Neutrophil (primary cell): ENCODE results near the gene FAM110A.
"Not testable (repeated sequence)": the region's sequence is repeated elsewhere in the genome, so short reads cannot be mapped to it uniquely, and the experiment has no call there.

Experiments used
- H3K27ac ChIP-seq: fragments of 200-600 bp; sonication (generic); 2 replicates; pipeline ENCODE4 v1.5.1; 2016; ENCODE audit warnings: mild to moderate bottlenecking, moderate library complexity
- H3K27me3 ChIP-seq: fragments of 200-600 bp; sonication (generic); 2 replicates; pipeline ENCODE4 v1.6.0; 2016; ENCODE audit warnings: mild to moderate bottlenecking
- H3K36me3 ChIP-seq: fragments of 200-600 bp; sonication (generic); 2 replicates; pipeline ENCODE4 v1.5.1; 2017
- H3K4me1 ChIP-seq, 2 experiments: fragments of 200-600 bp in 1 of 2; sonication (generic) in 1 of 2; 1 replicate in 1 of 2; 2 replicates in 1 of 2; pipeline versions ENCODE4 v1.5.1 to v1.6.1; 2013 to 2016; ENCODE audit warnings: low read depth in 1 of 2, low read length in 1 of 2, mild to moderate bottlenecking in 1 of 2, moderate library complexity in 1 of 2; ENCODE audit not compliant: control insufficient read depth in 1 of 2, insufficient read depth in 1 of 2
- H3K4me3 ChIP-seq, 2 experiments: fragments of 200-600 bp in 1 of 2; sonication (generic) in 1 of 2; 1 replicate in 1 of 2; 2 replicates in 1 of 2; pipeline ENCODE4 v1.5.1; 2013 to 2016; ENCODE audit warnings: low read depth in 1 of 2, low read length in 1 of 2, mild to moderate bottlenecking in 1 of 2, moderate library complexity in 1 of 2
- H3K9me3 ChIP-seq: fragments of 200-600 bp; sonication (generic); 2 replicates; pipeline ENCODE4 v1.5.1; 2016
- TF ChIP-seq, protein P1 (sequence below): fragments of 200-600 bp; sonication (generic); IDR thresholded peaks from 2 replicates; pipeline ENCODE4 v1.5.1; 2016; ENCODE audit warnings: antibody characterized with exemption

Gene FAM110A

DNA sequence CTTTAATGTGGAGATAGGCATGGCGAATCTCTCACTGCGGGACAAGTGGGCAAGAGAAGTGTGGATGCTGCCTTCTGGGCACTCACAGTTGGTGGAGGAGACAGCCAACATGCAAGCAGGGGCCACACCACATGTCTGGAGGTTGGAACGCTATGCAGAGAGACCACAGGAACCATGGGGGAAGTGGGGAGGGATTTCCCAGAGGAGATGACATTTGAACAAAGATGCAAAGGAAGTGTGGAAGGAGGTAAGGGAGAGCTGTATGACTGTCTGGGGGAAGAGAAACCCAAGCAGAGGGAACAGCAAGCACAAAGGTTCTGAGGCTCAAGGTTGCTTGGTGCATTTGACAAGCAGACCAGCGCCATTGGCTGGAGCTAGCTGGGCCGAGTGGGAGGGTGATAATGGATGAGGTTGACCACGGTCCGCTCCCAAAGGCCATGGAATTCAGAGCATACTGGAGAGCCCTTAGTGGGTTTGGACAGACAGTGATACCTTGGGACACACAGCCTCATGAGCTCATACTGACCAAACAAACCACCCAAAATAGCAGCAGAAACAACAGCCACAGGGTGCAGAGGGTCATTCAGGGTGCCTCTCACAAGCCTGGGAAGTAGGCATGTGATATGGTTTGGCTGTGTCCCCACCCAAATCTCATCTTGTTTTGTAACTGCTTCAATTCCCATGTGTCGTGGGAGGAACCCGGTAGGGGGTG, 7.6 kb upstream of the FAM110A start:
- no peaks in the 10 kb centered on the region for H3K36me3 ChIP-seq
- TF ChIP-seq, protein P1, sequence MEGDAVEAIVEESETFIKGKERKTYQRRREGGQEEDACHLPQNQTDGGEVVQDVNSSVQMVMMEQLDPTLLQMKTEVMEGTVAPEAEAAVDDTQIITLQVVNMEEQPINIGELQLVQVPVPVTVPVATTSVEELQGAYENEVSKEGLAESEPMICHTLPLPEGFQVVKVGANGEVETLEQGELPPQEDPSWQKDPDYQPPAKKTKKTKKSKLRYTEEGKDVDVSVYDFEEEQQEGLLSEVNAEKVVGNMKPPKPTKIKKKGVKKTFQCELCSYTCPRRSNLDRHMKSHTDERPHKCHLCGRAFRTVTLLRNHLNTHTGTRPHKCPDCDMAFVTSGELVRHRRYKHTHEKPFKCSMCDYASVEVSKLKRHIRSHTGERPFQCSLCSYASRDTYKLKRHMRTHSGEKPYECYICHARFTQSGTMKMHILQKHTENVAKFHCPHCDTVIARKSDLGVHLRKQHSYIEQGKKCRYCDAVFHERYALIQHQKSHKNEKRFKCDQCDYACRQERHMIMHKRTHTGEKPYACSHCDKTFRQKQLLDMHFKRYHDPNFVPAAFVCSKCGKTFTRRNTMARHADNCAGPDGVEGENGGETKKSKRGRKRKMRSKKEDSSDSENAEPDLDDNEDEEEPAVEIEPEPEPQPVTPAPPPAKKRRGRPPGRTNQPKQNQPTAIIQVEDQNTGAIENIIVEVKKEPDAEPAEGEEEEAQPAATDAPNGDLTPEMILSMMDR, result no peak
- H3K4me3 ChIP-seq, result no peak overlapping the region
- no peak overlapping the region for H3K27ac ChIP-seq
- H3K27me3 ChIP-seq, result no peaks in the 10 kb centered on the region
- peaks cover 0 to 7% of the 10 kb centered on the region in 2 experiments for H3K4me1 ChIP-seq
- H3K9me3 ChIP-seq, result no peaks in the 10 kb centered on the region

DNA sequence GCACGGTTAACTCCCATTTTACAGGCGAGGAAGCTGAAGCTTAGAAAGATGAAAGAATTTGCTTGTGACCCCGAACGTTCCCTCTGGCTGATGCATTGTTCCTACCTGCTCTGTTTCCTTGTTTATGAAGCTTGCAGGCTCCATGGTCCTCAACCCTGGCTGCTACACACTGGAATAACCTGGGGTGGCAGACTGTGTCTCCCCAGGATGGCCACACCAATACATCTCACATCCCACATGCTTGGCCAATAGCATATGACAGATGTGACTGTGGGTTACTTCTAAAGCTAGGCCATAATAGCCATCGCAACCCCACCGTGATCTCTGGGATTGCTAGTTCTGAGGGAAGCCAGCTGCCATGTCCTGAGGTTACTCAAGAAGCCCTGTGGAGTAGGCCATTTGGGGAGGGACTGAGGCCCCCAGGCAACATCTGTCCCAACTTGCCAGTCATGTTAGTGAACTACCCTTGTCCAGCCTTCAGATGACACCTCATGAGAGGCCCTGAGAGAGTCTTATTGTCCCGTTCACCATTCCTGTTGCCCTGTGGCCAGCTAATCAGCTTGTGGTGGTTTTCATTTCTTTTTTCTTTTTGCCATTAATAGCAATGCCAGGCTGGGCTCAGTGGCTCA, 6.7 kb upstream of the FAM110A start:
- TF ChIP-seq, protein P1, result no peak
- Histone ChIP-seq H3K4me1 (peaks cover 0 to 7% of the 10 kb centered on the region in 2 experiments), H3K36me3 (no peaks in the 10 kb centered on the region)

DNA sequence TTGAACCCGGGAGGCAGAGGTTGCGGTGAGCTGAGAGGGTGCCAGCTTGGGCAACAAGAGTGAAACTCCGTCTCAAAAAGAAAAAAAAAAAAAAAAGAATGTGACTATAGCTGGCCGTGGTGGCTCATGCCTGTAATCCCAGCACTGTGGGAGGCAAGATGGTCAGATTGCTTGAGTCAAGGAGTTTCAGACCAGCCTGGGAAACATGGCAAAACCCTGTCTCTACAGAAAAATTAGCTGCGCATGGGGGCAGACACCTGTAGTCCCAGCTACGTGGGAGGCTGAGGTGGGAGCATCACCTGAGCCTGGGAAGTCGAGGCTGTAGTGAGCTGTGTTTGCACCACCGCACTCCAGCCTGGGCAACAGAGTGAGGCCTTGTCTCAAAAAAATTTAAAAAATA, 5.5 kb upstream of the FAM110A start:
- not testable (repeated sequence) for H3K4me3 ChIP-seq, H3K27me3 ChIP-seq, H3K9me3 ChIP-seq, H3K27ac ChIP-seq, H3K36me3 ChIP-seq, H3K4me1 ChIP-seq

More for the DNA sequence above, 6.7 kb upstream of the FAM110A start:
- Histone ChIP-seq H3K4me3 (no peak overlapping the region), H3K9me3 (no peaks in the 10 kb centered on the region), H3K27me3 (no peaks in the 10 kb centered on the region), H3K27ac (no peak overlapping the region)

DNA sequence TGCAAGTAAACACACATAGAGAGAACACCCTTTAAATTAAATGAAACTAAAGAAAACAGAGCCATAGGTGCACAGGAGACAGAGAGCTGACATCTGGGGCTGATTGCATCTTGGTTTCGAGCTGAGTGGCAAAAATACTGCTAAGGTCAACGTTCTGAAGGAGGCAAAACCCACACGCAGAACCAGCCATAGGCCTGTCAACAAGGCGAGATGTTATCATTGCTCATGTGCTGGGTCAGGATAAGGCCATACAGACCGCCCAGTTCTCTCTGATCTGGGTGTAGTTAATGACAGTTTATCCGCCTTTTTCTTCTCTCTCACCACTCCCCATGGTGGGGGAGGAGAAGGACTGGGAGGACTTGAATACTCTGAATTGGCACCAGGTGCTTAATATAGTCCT, 4.5 kb upstream of the FAM110A start:
- Histone ChIP-seq H3K9me3 (no peaks in the 10 kb centered on the region), H3K4me3 (no peak overlapping the region), H3K36me3 (no peaks in the 10 kb centered on the region), H3K27ac (no peak overlapping the region), H3K4me1 (peaks cover 9 to 14% of the 10 kb centered on the region in 2 experiments), H3K27me3 (no peaks in the 10 kb centered on the region)
- TF ChIP-seq, protein P1, result no peak

DNA sequence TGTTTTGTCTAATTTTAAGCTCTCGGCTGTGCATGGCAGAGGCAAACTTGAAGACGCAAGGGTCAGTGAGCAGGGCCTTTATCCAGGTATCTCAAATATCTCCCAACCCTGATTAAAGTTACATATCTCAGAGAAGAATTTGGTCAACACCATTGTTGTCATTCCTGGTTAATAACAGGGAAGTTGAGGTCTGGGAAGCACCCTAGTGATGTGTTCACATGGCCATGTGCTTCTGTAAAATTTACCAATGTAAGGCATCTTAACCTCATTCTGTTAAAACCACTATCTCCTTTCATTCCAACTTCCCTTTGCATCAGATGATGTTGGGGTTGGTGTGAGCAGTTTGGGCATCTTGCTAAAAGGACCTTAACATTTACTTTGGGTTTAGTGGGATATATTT, 4.0 kb upstream of the FAM110A start:
- no peak overlapping the region for H3K27ac ChIP-seq
- no peaks in the 10 kb centered on the region for H3K27me3 ChIP-seq
- TF ChIP-seq, protein P1, result no peak
- H3K36me3 ChIP-seq, result no peaks in the 10 kb centered on the region
- H3K9me3 ChIP-seq, result no peaks in the 10 kb centered on the region
- H3K4me3 ChIP-seq, result no peak overlapping the region
- peaks cover 15 to 20% of the 10 kb centered on the region in 2 experiments for H3K4me1 ChIP-seq

DNA sequence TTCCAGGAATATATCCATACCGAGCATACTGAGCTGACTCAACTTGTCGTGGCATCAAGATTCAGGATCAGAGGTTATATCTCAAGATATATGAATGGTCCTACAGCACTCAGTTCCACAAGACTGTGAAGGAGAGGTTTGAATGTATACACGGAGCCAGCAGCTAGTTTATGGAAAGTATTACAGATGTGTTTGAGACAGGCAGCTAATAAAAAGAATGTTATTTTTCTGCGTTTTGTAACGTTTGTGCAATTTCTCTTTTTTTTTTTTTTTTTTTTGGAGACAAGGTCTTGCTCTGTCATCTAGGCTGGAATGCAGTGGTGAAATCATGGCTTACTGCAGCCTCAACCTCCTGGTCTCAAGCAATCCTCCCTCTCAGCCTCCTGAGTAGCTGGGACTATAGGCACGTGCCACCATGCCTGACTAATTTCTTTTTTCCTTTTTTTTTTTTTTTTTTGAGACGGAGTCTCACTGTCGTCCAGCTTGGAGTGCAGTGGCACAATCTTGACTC, 3.4 kb upstream of the FAM110A start:
- Histone ChIP-seq H3K27me3 (no peaks in the 10 kb centered on the region), H3K9me3 (no peaks in the 10 kb centered on the region), H3K4me3 (no peak overlapping the region), H3K36me3 (no peaks in the 10 kb centered on the region), H3K4me1 (peaks cover 20 to 24% of the 10 kb centered on the region in 2 experiments), H3K27ac (no peak overlapping the region)
- TF ChIP-seq, protein P1, result no peak
